T-cell (primary cell): Measurements from ENCODE around the gene FAM193B. TPM values are rescaled to one million over a fixed set of nuclear protein-coding genes. Genes with fewer than 3 reads are reported as not detected.

ENCODE experiments used
- ATAC-seq, 4 experiments: fragments of 200-7000 bp in 3 of 4; fragments of 150-1000 bp in 1 of 4; cut with Tn5 transposase; replicated peaks in 1 of 4; 1 replicate in 3 of 4; 2 replicates in 1 of 4; pipeline ENCODE4 v1.10.0; 2021; ENCODE audit warnings: moderate library complexity in 3 of 4, mild to moderate bottlenecking in 2 of 4, moderate number of reproducible peaks in 1 of 4
- CTCF ChIA-PET, 2 donors: fragments of 300-600 bp; sonication (Branson Sonifier 250); formaldehyde crosslinking; loops; one replicate each; lab custom pipeline; 2022; ENCODE audit warnings: antibody characterized with exemption in 2 of 2; lab: Charles Lee
- POLR2A ChIA-PET, 2 donors: fragments of 300-600 bp; sonication (Branson Sonifier 250); formaldehyde crosslinking; loops; one replicate each; lab custom pipeline; 2022; ENCODE audit warnings: antibody characterized with exemption in 2 of 2; lab: Charles Lee
- DNase-seq, 35 experiments: peaks; one replicate each; pipeline versions ENCODE4 v3.0.0 to v3.0.0-alpha.2; 2013 to 2023
- H3K27ac ChIP-seq: one replicate; pipeline ENCODE4 v1.5.1; 2013; ENCODE audit warnings: low read length
- H3K27me3 ChIP-seq, 2 experiments: replicated peaks in 1 of 2; 1 replicate in 1 of 2; 2 replicates in 1 of 2; pipeline versions ENCODE4 v1.6.1 to v1.7.0; 2013; ENCODE audit warnings: low read length in 1 of 2, mixed read lengths in 1 of 2; ENCODE audit not compliant: control insufficient read depth in 2 of 2, insufficient read depth in 2 of 2; ENCODE audit errors: extremely low read depth in 1 of 2
- H3K36me3 ChIP-seq, 2 donors: 1 replicate in 1 of 2; 2 replicates in 1 of 2; pipeline versions ENCODE4 v1.6.1 to v1.7.0; 2013; ENCODE audit warnings: low read length in 1 of 2; ENCODE audit not compliant: control insufficient read depth in 2 of 2, insufficient read depth in 1 of 2; ENCODE audit errors: extremely low read depth in 1 of 2
- H3K4me1 ChIP-seq, 2 experiments: 1 replicate in 1 of 2; 2 replicates in 1 of 2; pipeline versions ENCODE4 v1.6.1 to v1.7.0; 2013; ENCODE audit warnings: low read length in 2 of 2, mixed read lengths in 1 of 2; ENCODE audit not compliant: insufficient read depth in 2 of 2, control insufficient read depth in 1 of 2; ENCODE audit errors: extremely low read depth in 1 of 2
- H3K4me3 ChIP-seq, 2 donors: 1 replicate in 1 of 2; 2 replicates in 1 of 2; pipeline versions ENCODE4 v1.5.1 to v1.7.0; 2013; ENCODE audit warnings: mild to moderate bottlenecking in 2 of 2, low read length in 1 of 2, moderate library complexity in 1 of 2; ENCODE audit not compliant: control insufficient read depth in 1 of 2; ENCODE audit errors: extremely low read depth in 1 of 2
- H3K9me3 ChIP-seq: 2 replicates; pipeline ENCODE4 v1.7.0; 2013
- H3K27ac Mint-ChIP-seq, 2 donors: one replicate each; pipeline ENCODE4 v1.8.0; 2020 to 2021; ENCODE audit warnings: mild to moderate bottlenecking in 2 of 2, mixed read lengths in 2 of 2
- H3K27me3 Mint-ChIP-seq, 2 donors: one replicate each; pipeline ENCODE4 v1.8.0; 2021 to 2022; ENCODE audit warnings: mixed read lengths in 2 of 2
- H3K36me3 Mint-ChIP-seq: one replicate; pipeline ENCODE4 v1.8.0; 2021; ENCODE audit warnings: mixed read lengths
- H3K4me1 Mint-ChIP-seq, 3 donors: one replicate each; pipeline ENCODE4 v1.8.0; 2020 to 2022; ENCODE audit warnings: mixed read lengths in 3 of 3, mild to moderate bottlenecking in 1 of 3
- H3K4me3 Mint-ChIP-seq, 3 donors: one replicate each; pipeline ENCODE4 v1.8.0; 2020 to 2022; ENCODE audit warnings: mild to moderate bottlenecking in 3 of 3, mixed read lengths in 3 of 3, moderate library complexity in 3 of 3
- H3K9me3 Mint-ChIP-seq, 3 donors: one replicate each; pipeline ENCODE4 v1.8.0; 2020 to 2022; ENCODE audit warnings: mixed read lengths in 3 of 3
- WGBS: methylation state at CpG from one replicate; pipeline ENCODE4 v1.1.5; 2013; ENCODE audit warnings: missing lambda C conversion rate; ENCODE audit not compliant: insufficient coverage; 5-methylcytosine and 5-hydroxymethylcytosine counted together
- total RNA-seq, 35 experiments: library from RNA in 6 of 35; stranded (reverse) in 6 of 35; fragments of 120-200 nt in 1 of 35; gene quantifications; one replicate each; pipeline versions ENCODE4 v1.2.1 to v1.2.4 and lab custom pipeline; 2013 to 2026

Gene FAM193B
- total RNA-seq, 5 donors from 2014 or later (not counting 1 experiment from before 2014, with no cell fraction given): 162 to 233 (median 217) TPM

- H3K4me1 ChIP-seq: peaks cover 5 to 54% of the 10 kb centered on the region in 2 experiments
- POLR2A ChIA-PET: no interaction called here
- peak overlapping the region in 2 of 3 donors; percentile 58 to 67 for H3K4me3 Mint-ChIP-seq
- no peak for DNase-seq
- WGBS: 70% methylated on average over 2 of the region's 10 CpGs
- CTCF ChIA-PET: interaction anchor here in 1 of 2 donors (0.6 to 1.5 kb wide), 3 partner anchors 15 to 150 kb away, joined by 3 to 5 read pairs (median 3); no protein-coding TSS in a partner anchor
- H3K9me3 Mint-ChIP-seq: no peaks in the 10 kb centered on the region
- peaks cover 0 to 3% of the 10 kb centered on the region in 2 donors for H3K36me3 ChIP-seq
- H3K27ac Mint-ChIP-seq: peak overlapping the region in 1 of 2 donors; percentile 79
- peaks cover 0 to 5% of the 10 kb centered on the region in 2 donors for H3K27me3 Mint-ChIP-seq
- no peak overlapping the region for H3K27ac ChIP-seq
- H3K4me3 ChIP-seq: no peak overlapping the region
- peaks cover 1% of the 10 kb centered on the region for H3K36me3 Mint-ChIP-seq
- no peak for ATAC-seq
- peaks cover 34 to 36% (median 34%) of the 10 kb centered on the region in 3 donors for H3K4me1 Mint-ChIP-seq
- H3K27me3 ChIP-seq: peaks cover 0 to 29% of the 10 kb centered on the region in 2 experiments
- H3K9me3 ChIP-seq: no peaks in the 10 kb centered on the region
These were observed 83.4 kb downstream of the FAM193B start for GRCh38 chr5:177470759-177471536.

Other genes with a start within 250 kb of the FAM193B start
- 10 to 100 TPM in 4 of 5 donors, 1 to 10 TPM in 1; 9.3 to 15.2 (median 12.4) TPM for gene MXD3, start 242.7 kb downstream of the FAM193B start, total RNA-seq
- 100 to 1,000 TPM in 3 of 5 donors, 10 to 100 TPM in 2; 67.2 to 122 (median 106) TPM for gene LMAN2, start 202.9 kb downstream of the FAM193B start, total RNA-seq
- gene RGS14, start 196.6 kb downstream of the FAM193B start, total RNA-seq: 100 to 1,000 TPM in 3 of 5 donors, 10 to 100 TPM in 2; 85.7 to 209 (median 195) TPM
- under 1 TPM in 3 of 5 donors, not detected in 2; 0.13 to 0.18 (median 0.16) TPM for gene SLC34A1, start 170.1 kb downstream of the FAM193B start, total RNA-seq
- gene PFN3, start 153.9 kb downstream of the FAM193B start, total RNA-seq: not detected
- gene F12, start 145.0 kb downstream of the FAM193B start, total RNA-seq: under 1 TPM in 4 of 5 donors, not detected in 1; 0.28 to 0.98 (median 0.42) TPM
- gene GRK6, start 127.9 kb downstream of the FAM193B start, total RNA-seq: 100 to 1,000 TPM; 196 to 226 (median 216) TPM
- gene PRR7, start 107.7 kb downstream of the FAM193B start, total RNA-seq: 10 to 100 TPM in 4 of 5 donors, 1 to 10 TPM in 1; 9.5 to 28.2 (median 12.3) TPM
- 10 to 100 TPM; 11.6 to 41.3 (median 21.1) TPM for gene DBN1, start 80.9 kb downstream of the FAM193B start, total RNA-seq
- gene PDLIM7, start 57.0 kb downstream of the FAM193B start, total RNA-seq: 10 to 100 TPM in 4 of 5 donors, 1 to 10 TPM in 1; 9.8 to 17.8 (median 12.8) TPM
- 1 to 10 TPM; 1.1 to 5.8 (median 4.3) TPM for gene DOK3, start 44.7 kb downstream of the FAM193B start, total RNA-seq
- 100 to 1,000 TPM in 3 of 5 donors, 10 to 100 TPM in 2; 64.8 to 118 (median 106) TPM for gene DDX41, start 37.6 kb downstream of the FAM193B start, total RNA-seq
- 10 to 100 TPM; 51.2 to 96.1 (median 84.8) TPM for gene TMED9, start 37.6 kb upstream of the FAM193B start, total RNA-seq
- 10 to 100 TPM; 30.4 to 46.7 (median 39.1) TPM for gene B4GALT7, start 45.6 kb upstream of the FAM193B start, total RNA-seq
- gene FAM153A, start 228.3 kb upstream of the FAM193B start, total RNA-seq: 10 to 100 TPM; 74.4 to 99.4 (median 93.8) TPM